ENCODE results near the gene LPIN3.

Gene LPIN3

DNA sequence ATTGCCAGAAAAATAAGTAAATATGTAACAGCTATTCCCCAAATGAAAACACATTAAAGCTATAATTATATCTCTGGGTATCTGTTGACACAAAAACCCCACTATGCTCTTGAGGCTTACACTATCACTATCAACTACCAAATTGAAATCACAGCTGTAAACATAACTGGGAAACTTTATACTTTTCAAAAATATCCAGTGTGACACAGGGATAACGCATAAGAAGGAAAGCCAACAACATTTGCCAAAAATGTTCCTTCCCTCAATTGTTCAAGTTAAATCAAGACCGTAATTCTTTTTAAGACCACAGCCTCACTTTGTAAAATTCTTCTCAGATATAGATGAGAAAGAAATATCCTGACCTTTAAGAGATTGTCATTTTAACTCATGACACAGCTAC is 26.2 kb upstream of the LPIN3 start:
- FAIRE-seq (no peak), DNase-seq (ENCODE audit: insufficient read length, low spot score) (no peak)
- TF ChIP-seq POLR2A (IDR thresholded peaks at IDR 0.05; ENCODE audit: low read depth, low read length), result no peak

DNA sequence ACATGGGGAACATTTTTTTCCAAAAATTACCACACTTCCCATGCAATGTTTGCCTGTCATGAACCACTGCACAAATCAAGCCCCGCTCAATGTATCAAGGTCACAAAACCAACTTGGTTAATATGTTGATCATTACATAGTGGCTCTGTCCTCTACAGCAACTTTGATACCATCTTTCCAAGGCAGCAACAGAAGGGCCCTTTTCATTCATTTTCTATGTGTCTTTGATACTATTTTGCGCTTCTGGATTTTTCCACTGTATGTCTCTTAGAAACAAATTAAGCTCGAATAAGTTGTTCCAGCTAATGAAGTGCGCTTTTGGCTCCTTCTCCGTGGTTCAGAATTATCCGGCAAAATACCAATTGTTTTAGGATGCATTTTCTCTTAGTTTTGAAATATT is 24.6 kb upstream of the LPIN3 start:
- no peak for TF ChIP-seq POLR2A (IDR thresholded peaks at IDR 0.05; ENCODE audit: low read depth, low read length)

DNA sequence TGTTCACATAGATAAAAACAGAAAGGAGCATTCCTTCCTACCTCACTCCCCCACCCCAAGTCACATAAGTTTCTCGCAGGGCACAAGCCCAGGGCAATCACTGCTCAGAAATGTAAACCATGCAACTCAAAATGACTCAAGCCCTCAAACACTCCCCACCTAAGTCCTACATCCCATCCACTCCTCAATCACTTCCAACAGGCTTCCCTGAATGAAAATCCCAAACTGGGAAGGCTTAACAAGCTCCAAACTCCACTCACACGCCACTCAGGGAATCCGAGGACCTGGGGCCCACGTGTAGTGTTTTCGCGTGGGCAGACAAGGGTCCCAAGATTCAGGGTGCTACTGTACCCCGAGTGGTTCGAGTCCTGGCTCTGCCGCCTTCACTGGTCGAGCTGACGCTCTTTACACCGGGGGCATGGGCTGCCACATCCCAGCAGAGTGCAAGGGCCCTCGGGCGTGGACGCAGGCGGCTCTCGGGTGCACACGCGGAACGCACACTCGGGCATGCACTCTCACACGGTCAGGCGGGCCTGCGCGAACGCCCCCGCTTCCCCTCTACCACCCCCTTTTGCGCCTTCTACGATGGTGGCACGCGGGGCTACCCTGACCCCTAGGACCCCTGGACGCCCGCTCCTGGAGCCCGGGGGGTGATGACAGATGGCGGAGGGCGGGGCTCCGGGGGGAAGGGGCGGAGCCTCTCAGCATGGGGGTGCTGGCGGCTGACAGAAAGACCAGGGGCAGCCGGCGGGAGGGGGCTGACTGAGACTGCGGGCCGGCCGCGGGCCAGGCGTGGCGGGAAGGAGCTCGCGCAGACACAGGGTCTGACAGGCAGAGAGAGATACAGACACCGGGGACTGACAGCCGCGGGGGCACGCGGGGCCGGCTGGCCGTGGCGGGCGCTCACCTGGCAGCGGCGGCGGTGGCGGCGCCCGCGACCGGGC is 23.7 kb upstream of the LPIN3 start:
- DNase-seq (ENCODE audit: insufficient read length, low spot score) (peak; percentile 83), FAIRE-seq (no peak)
- no peak for TF ChIP-seq POLR2A (IDR thresholded peaks at IDR 0.05; ENCODE audit: low read depth, low read length)

More for the DNA sequence above, 24.6 kb upstream of the LPIN3 start:
- FAIRE-seq (no peak), DNase-seq (ENCODE audit: insufficient read length, low spot score) (no peak)

DNA sequence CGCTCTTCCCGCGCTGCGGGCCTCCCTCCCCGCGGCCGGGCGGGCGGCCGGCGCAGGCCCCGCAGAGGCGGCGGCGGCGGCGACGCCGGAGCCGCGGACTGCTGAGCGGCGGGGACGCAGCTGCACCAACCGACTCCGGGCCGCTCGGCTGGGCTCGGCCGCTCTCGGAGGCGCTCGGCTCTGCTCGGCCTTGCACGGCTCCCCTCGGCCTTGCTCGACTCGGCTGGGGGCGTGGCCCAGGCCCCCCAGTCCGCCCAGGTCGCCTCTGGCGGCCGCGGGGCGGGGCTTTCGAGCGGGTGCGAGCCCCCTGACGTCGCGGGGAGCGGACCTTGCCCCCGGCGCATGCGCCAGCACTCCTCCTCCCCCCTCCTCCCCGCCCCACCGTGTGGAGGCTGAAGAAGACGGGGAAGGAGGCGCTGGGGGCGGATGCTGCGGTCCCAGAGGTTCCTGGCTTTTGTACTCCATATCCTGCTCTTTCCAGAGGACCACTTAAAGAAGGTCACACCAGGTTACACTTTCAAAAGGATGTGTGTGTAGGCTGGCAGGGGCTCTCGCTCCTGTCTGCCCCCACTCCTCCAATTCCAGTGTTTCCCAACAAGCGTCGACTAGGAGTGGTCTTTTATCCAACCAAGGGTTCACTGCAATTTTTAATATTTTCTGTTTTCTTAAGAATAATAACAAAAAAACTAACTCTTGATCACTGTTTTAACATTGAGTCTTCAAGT is 22.9 kb upstream of the LPIN3 start, which contains the start of gene ZHX3:
TSS of gene ZHX3 (minus strand) at position 186 of the 725 bp plus-strand sequence. CDS start 112,815 bp downstream, outside the sequence.
- DNase-seq (ENCODE audit: insufficient read length, low spot score), result peak; percentile 91
- no peak for FAIRE-seq
- peak; percentile 31; the same call in 1 of the 2 replicates for TF ChIP-seq POLR2A (IDR thresholded peaks at IDR 0.05; ENCODE audit: low read depth, low read length)

DNA sequence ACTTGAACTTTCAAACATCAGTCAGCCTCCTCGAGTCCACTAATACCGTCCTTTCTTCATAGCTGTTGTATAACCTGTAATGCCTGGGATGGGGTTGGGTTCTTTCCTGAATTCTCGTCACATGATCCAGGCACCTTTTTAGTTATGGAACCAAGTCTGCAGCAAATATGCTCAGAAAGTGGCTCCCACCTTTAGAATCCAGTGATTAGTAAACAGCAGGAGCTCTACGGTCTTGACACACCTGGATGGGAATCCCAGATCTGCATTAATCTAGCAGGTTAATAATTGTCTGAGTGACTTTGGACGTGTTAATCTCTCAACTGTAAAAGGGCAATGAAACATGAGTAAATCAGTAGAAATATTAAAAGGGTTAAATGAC is 22.4 kb upstream of the LPIN3 start:
- FAIRE-seq (no peak), DNase-seq (ENCODE audit: insufficient read length, low spot score) (no peak)
- TF ChIP-seq POLR2A (IDR thresholded peaks at IDR 0.05; ENCODE audit: low read depth, low read length), result no peak

DNA sequence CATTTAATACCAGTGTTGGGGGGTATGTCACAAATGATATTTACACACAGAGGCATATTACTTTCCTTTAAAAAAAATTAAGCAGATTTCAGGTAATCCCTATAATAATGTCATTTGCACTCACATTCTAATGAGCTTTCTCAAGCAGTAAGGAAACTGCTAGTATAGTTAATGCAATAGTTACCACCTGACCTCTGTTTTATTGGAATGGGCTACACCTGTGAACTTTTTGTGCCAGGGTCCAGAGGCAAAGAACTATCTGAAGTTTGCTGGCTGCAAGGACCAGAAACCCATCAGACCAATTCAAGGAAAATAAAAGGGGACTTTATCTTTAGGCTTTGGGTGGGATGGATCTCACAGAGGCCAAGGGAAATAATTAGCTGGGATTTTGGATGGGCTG is 20.2 kb upstream of the LPIN3 start:
- no peak for TF ChIP-seq POLR2A (IDR thresholded peaks at IDR 0.05; ENCODE audit: low read depth, low read length)
- DNase-seq (ENCODE audit: insufficient read length, low spot score), result no peak
- FAIRE-seq, result no peak

DNA sequence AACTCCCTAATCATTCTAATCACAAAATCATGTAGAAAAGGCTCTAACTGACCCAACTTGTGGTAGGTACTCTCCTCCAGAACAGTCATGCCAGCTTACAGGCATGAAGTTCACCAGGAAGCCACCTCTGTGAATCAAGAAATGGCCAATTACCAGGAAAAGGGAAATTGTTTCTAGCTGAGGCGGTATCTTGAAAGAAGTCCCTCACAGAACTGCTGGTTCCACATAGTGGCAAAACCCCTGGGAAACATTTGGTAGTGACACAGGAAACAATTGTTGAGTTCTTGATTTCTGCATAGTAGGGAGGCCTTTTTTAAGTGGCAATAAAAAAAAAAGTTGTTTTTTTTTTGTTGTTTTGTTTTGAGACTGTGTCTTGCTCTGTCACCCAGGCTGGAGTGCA is 19.6 kb upstream of the LPIN3 start:
- FAIRE-seq (no peak), DNase-seq (ENCODE audit: insufficient read length, low spot score) (no peak)
- no peak for TF ChIP-seq POLR2A (IDR thresholded peaks at IDR 0.05; ENCODE audit: low read depth, low read length)

DNA sequence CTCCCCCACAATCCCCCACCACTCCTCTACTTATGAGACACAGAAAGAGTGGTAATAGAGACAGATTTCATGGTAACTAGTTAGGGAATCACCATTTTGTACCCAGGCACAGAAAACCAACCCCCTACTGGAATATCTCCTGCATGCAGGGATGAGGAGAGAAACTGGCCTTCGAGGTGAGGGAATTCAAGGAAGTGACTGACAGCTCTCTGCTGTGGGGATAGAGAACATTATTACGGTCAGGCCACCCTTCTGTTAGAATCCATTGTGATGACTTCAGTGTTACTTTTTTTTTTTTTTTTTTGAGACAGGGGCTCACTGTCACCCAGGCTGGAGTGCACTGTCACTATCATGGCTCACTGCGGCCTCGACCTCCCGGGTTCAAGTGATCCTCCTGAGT is 13.4 kb upstream of the LPIN3 start:
- FAIRE-seq (no peak), DNase-seq (ENCODE audit: insufficient read length, low spot score) (no peak)
- TF ChIP-seq POLR2A (IDR thresholded peaks at IDR 0.05; ENCODE audit: low read depth, low read length), result no peak

DNA sequence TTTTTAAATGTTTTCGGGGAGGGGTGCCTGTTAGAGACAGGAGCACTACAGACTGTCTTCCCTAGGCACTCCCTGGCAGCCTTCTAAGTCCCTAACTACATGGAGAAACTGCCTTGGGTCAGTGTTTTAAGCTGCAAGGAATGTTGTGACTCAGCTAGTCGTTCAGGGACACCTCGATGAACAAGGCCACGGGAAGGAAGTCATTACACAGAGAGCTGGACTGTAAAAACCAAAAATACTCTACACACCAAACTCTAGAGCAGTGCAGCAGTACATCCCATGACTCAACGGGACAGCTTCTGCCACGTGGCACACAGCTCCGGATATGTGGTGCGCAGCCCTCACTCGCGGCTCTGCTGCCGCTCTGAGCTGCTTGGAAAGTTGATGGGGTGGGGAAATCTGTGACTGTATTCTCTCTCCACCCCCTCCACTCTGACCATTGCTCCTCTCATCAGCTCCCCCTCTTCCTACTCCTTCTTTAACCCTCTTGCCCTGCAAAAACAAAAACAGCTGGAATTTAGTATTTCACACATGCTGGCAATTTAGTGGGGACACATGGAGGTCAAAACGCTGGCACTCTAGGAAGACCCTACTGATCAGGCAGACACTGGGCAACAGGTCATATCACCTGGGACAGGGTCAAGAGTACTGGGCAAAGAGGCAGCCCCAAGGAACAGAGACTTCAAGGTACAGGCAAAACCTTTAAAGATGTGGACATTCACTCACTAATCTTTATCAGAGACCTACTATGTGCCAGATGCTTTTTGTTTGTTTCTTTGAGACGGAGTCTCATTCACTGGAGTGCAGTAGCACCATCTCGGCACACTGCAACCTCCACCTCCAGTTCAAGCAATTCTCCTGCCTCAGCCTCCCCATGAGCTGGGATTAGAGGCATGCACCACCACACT is 10.9 kb upstream of the LPIN3 start:
- peak; percentile 66 for TF ChIP-seq POLR2A (IDR thresholded peaks at IDR 0.05; ENCODE audit: low read depth, low read length)
- DNase-seq (ENCODE audit: insufficient read length, low spot score) (peak; percentile 89), FAIRE-seq (peak; percentile 85)

DNA sequence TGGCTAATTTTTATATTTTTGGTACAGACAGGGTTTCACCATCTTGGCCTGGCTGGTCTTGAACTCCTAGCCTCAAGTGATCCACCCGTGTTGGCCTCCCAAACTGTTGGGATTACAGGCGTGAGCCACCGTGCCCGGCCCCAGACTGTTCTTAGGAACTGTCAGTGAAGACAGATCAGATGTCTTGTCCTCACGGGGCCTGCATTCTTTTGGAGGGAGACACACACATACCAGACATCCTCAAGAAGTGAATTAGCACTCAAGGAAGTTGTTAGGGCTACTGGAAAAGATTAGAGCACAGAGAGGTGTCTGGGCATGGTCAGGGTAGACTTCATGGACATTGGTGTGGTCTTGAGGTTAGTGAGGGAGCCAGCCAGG is 10.3 kb upstream of the LPIN3 start:
- DNase-seq (ENCODE audit: insufficient read length, low spot score) (no peak), FAIRE-seq (no peak)
- no peak for TF ChIP-seq POLR2A (IDR thresholded peaks at IDR 0.05; ENCODE audit: low read depth, low read length)

DNA sequence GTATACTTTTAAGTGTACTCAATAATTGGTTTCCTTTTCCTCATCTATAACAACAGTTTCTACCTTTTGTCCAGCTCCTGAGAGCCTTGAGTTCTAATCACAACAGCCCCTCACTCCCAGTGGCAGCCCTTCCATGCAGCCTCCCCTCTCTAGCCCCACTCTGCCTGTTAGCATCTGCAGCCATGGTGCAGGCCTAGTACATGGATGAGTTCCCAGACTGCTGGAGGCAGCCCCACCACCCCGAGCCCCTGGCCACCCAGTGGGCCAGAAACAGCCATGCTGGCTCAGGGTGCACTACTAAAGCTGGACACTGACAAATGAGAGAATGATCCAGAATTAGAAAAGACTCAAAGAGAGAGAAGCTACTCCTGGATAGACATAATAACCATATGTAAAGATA is 9.7 kb upstream of the LPIN3 start:
- TF ChIP-seq POLR2A (IDR thresholded peaks at IDR 0.05; ENCODE audit: low read depth, low read length), result no peak
- FAIRE-seq, result no peak
- DNase-seq (ENCODE audit: insufficient read length, low spot score), result no peak

DNA sequence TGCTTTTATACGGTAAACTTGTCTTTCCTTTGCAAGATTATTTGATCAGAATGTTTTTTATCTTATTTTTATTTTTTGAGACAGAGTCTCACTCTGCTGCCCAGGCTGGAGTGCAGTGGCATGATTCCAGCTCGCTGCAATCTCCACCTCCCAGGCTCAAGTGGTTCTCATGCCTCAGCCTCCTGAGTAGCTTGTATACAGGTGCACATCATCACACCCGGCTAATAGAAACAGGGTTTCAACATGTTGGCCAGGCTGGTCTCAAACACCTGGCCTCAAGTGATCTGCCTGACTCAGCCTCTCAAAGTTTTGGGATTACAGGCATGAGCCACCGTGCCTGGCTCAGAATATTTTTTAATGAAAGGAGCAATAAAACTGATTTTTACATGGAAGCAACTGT is 8.9 kb upstream of the LPIN3 start:
- FAIRE-seq, result no peak
- no peak for TF ChIP-seq POLR2A (IDR thresholded peaks at IDR 0.05; ENCODE audit: low read depth, low read length)

DNA sequence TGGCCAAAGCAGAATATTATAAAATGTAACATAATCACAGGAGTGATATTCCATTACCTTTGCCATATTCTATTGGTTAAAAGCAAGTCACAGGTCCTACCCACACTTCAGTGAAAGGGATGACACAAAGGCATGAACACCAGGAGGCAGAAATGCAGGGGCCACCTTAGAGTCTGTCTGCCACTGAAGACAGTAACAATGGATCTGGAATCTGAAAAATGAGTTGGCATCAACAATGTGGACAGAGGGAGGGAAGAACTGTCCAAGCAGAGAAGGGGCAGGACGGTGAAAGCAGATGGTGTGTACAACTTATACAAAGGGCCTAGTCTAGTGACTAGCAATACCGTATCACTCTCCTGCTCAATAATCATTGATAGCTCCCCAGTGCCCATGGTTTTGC is 6.6 kb upstream of the LPIN3 start:
- DNase-seq (ENCODE audit: insufficient read length, low spot score) (no peak), FAIRE-seq (no peak)

More for the DNA sequence above, 8.9 kb upstream of the LPIN3 start:
- DNase-seq (ENCODE audit: insufficient read length, low spot score), result no peak

More for the DNA sequence above, 6.6 kb upstream of the LPIN3 start:
- no peak for TF ChIP-seq POLR2A (IDR thresholded peaks at IDR 0.05; ENCODE audit: low read depth, low read length)
